ENCODE results near the gene LFNG.

DNA sequence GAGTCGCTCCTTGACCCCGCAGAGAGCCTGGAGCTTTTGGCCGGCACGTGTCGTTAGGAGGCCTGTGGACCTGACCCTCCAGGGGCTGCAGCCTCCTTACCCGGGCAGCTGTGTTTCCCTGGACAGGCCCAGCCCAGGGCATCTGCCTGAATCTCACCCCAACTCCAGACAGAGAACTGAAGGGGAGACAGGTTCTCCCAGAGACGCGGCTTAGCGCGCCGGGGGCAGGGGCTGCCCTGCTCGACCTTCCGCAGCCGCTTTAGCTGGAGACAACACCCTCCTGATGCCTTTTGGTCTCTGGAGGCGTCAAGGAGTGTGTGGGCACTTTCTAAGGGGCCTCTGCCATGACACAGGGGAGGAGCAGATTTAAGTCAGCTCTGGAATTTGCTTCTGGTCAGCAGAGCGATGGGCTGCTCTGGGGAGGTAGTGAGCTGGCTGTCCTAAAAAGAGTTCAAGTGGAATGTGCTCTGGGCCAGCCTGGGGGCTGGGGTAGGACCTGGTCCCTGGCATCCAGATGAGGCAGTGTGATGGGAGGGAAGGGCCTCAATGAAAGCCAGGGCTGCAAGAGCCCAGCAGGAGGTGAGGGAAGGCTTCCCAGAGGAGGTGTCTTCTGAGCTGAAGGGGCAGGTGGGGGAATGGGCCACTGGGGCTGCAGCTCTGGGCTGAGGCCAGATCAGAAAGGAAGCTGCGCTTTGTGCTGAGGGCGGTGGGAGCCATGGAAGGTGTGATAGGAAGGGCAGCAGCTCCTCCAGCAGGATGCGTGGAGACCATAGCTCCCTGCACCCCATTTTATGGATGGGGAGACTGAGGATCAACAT, 49.2 kb upstream of the LFNG start:
- TF ChIP-seq, protein P1, sequence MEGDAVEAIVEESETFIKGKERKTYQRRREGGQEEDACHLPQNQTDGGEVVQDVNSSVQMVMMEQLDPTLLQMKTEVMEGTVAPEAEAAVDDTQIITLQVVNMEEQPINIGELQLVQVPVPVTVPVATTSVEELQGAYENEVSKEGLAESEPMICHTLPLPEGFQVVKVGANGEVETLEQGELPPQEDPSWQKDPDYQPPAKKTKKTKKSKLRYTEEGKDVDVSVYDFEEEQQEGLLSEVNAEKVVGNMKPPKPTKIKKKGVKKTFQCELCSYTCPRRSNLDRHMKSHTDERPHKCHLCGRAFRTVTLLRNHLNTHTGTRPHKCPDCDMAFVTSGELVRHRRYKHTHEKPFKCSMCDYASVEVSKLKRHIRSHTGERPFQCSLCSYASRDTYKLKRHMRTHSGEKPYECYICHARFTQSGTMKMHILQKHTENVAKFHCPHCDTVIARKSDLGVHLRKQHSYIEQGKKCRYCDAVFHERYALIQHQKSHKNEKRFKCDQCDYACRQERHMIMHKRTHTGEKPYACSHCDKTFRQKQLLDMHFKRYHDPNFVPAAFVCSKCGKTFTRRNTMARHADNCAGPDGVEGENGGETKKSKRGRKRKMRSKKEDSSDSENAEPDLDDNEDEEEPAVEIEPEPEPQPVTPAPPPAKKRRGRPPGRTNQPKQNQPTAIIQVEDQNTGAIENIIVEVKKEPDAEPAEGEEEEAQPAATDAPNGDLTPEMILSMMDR (IDR thresholded peaks at IDR 0.05; ENCODE audit: low read depth, low read length, poor library complexity, severe bottlenecking) = no peak
- TF ChIP-seq EZH2phosphoT487 (IDR thresholded peaks at IDR 0.05; ENCODE audit: borderline replicate concordance, low read length) = no peak
